Hematopoietic multipotent progenitor cell treated with erythropoietin and hydrocortisone succinate and interleukin-3 and kit ligand, for 4 days (in vitro differentiated cells): Measurements from ENCODE around the gene PUM1.
A peak's percentile ranks its signal among the peaks of the same experiment; 100 is the strongest.

Experiments
- DNase-seq: peaks from one replicate; pipeline ENCODE4 v3.0.0-alpha.2; 2015

The PUM1 gene

GRCh38 chr1:30928171-30928570 lies 137.3 kb downstream of the PUM1 start:
- DNase-seq = no peak

GRCh38 chr1:30927448-30927847 lies 138.1 kb downstream of the PUM1 start:
- DNase-seq = no peak

- DNase-seq = no peak
These were observed 141.9 kb downstream of the PUM1 start for GRCh38 chr1:30923597-30923996.

GRCh38 chr1:30920827-30921226 lies 144.7 kb downstream of the PUM1 start:
- DNase-seq = peak; percentile 52

GRCh38 chr1:30919025-30919881 lies 146.3 kb downstream of the PUM1 start:
- peak; percentile 97 for DNase-seq

- no peak for DNase-seq
These were observed 149.2 kb downstream of the PUM1 start for GRCh38 chr1:30916296-30916695.

- no peak for DNase-seq
These were observed 149.9 kb downstream of the PUM1 start for GRCh38 chr1:30915491-30916230.

- DNase-seq = no peak
These were observed 150.6 kb downstream of the PUM1 start for GRCh38 chr1:30914931-30915330.

- DNase-seq = no peak
These were observed 151.0 kb downstream of the PUM1 start for GRCh38 chr1:30914587-30914922.

- DNase-seq = peak; percentile 79
These were observed 152.4 kb downstream of the PUM1 start for GRCh38 chr1:30912913-30913652.

GRCh38 chr1:30912224-30912623 lies 153.3 kb downstream of the PUM1 start:
- DNase-seq = no peak

- peak; percentile 89 for DNase-seq
These were observed 154.2 kb downstream of the PUM1 start for GRCh38 chr1:30911059-30911954.

GRCh38 chr1:30909365-30910068 lies 156.0 kb downstream of the PUM1 start:
- peak; percentile 60 for DNase-seq

GRCh38 chr1:30908696-30909364 lies 156.7 kb downstream of the PUM1 start, which contains the start of gene SDC3:
Gene SDC3 (minus strand): TSS chr1:30908758. CDS start chr1:30908586, 172 bp downstream.
- peak; percentile 55 for DNase-seq

GRCh38 chr1:30908316-30908695 lies 157.2 kb downstream of the PUM1 start:
- no peak for DNase-seq

GRCh38 chr1:30907481-30908315 lies 157.8 kb downstream of the PUM1 start:
- no peak for DNase-seq

- no peak for DNase-seq
These were observed 158.7 kb downstream of the PUM1 start for GRCh38 chr1:30906631-30907441.

GRCh38 chr1:30905916-30906620 lies 159.4 kb downstream of the PUM1 start:
- DNase-seq = no peak

- DNase-seq = no peak
These were observed 160.1 kb downstream of the PUM1 start for GRCh38 chr1:30905403-30905802.
